ENCODE data around the gene MVB12B.
"Not testable (repeated sequence)": the region's sequence is repeated elsewhere in the genome, so short reads cannot be mapped to it uniquely, and the experiment has no call there.

The MVB12B gene

GRCh38 chr9:126532951-126533925 is 206.6 kb downstream of the MVB12B start:
- no peak for DNase-seq
- TF ChIP-seq GATA1 (IDR thresholded peaks at IDR 0.05; ENCODE audit: low read depth, low read length), result no peak
- TF ChIP-seq POLR2A (IDR thresholded peaks at IDR 0.05; ENCODE audit: low read length), result no peak

GRCh38 chr9:126533926-126534310 is 207.3 kb downstream of the MVB12B start:
- DNase-seq, result no peak
- TF ChIP-seq POLR2A (IDR thresholded peaks at IDR 0.05; ENCODE audit: low read length) (no peak), GATA1 (IDR thresholded peaks at IDR 0.05; ENCODE audit: low read depth, low read length) (no peak)

GRCh38 chr9:126534431-126535186 is 208.0 kb downstream of the MVB12B start:
- DNase-seq, result no peak
- TF ChIP-seq GATA1 (IDR thresholded peaks at IDR 0.05; ENCODE audit: low read depth, low read length) (no peak), POLR2A (IDR thresholded peaks at IDR 0.05; ENCODE audit: low read length) (no peak)

- no peak for DNase-seq
- TF ChIP-seq GATA1 (IDR thresholded peaks at IDR 0.05; ENCODE audit: low read depth, low read length) (no peak), POLR2A (IDR thresholded peaks at IDR 0.05; ENCODE audit: low read length) (no peak)
These were observed 209.5 kb downstream of the MVB12B start for GRCh38 chr9:126536131-126536530.

- no peak for DNase-seq
- TF ChIP-seq GATA1 (IDR thresholded peaks at IDR 0.05; ENCODE audit: low read depth, low read length), result no peak
- TF ChIP-seq POLR2A (IDR thresholded peaks at IDR 0.05; ENCODE audit: low read length), result no peak
These were observed 210.3 kb downstream of the MVB12B start for GRCh38 chr9:126536841-126537465.

GRCh38 chr9:126538550-126538949 is 211.9 kb downstream of the MVB12B start:
- no peak for DNase-seq
- TF ChIP-seq POLR2A (IDR thresholded peaks at IDR 0.05; ENCODE audit: low read length) (no peak), GATA1 (IDR thresholded peaks at IDR 0.05; ENCODE audit: low read depth, low read length) (no peak)

- not testable (repeated sequence) for DNase-seq
These were observed 213.8 kb downstream of the MVB12B start for GRCh38 chr9:126540398-126540797.

GRCh38 chr9:126543490-126543889 is 216.9 kb downstream of the MVB12B start:
- DNase-seq, result no peak
- TF ChIP-seq POLR2A (IDR thresholded peaks at IDR 0.05; ENCODE audit: low read length) (no peak), GATA1 (IDR thresholded peaks at IDR 0.05; ENCODE audit: low read depth, low read length) (no peak)

- DNase-seq, result no peak
- no peak for TF ChIP-seq GATA1 (IDR thresholded peaks at IDR 0.05; ENCODE audit: low read depth, low read length)
- no peak for TF ChIP-seq POLR2A (IDR thresholded peaks at IDR 0.05; ENCODE audit: low read length)
These were observed 218.5 kb downstream of the MVB12B start for GRCh38 chr9:126545106-126545505.

- no peak for DNase-seq
- TF ChIP-seq POLR2A (IDR thresholded peaks at IDR 0.05; ENCODE audit: low read length), result no peak
- TF ChIP-seq GATA1 (IDR thresholded peaks at IDR 0.05; ENCODE audit: low read depth, low read length), result no peak
These were observed 219.4 kb downstream of the MVB12B start for GRCh38 chr9:126546036-126546435.

GRCh38 chr9:126548312-126548711 is 221.7 kb downstream of the MVB12B start:
- no peak for DNase-seq
- no peak for TF ChIP-seq POLR2A (IDR thresholded peaks at IDR 0.05; ENCODE audit: low read length)

- no peak for DNase-seq
- TF ChIP-seq POLR2A (IDR thresholded peaks at IDR 0.05; ENCODE audit: low read length), result no peak
These were observed 222.8 kb downstream of the MVB12B start for GRCh38 chr9:126549246-126550006.

- DNase-seq, result no peak
- TF ChIP-seq POLR2A (IDR thresholded peaks at IDR 0.05; ENCODE audit: low read length) (no peak), GATA1 (IDR thresholded peaks at IDR 0.05; ENCODE audit: low read depth, low read length) (no peak)
These were observed 224.3 kb downstream of the MVB12B start for GRCh38 chr9:126550891-126551351.

Data from erythroblast (primary cell).